Measurements from ENCODE around the gene SRRD. TPM values are rescaled to one million over a fixed set of nuclear protein-coding genes. Genes with fewer than 3 reads are reported as not detected.

SRRD gene
- total and polyA plus RNA-seq, 2 of the 13 experiments (the other 11 are each of a cell fraction or from before 2014, with no cell fraction given) = 22.8 to 36.6 TPM

DNA sequence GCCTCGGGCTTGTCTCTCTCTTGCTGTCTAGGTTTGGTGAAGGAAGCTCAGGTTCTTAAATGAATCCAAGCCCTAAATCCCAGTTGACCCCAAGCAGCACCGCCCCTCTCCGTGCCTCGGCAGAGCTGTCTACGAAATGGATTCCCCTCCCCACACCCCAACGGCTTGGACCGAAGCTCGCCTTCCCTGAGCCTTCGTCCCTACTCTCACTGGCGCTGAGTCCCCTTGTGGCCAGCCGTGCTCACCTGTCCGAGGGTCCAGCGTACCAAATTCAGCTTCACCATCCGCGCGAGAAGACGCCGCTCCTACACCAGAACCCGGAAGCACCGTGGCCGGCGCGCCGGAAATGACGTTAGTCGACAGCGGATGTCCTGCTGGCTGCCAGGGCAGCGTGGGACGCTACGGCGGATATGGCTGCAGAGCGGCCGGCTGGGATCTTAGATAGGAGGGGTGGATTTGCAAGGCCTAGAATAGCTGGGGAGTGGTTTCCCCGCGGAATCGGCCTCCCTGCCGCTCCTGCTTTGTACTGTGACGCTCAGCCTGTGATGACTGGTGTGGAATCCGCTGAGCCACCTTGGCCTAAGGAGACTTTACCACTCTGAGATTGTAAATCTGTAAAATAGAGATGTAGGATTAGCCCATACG is 28.6 kb downstream of the SRRD start, which contains the start of gene TFIP11 (continued):
- TF ChIP-seq, protein P1, sequence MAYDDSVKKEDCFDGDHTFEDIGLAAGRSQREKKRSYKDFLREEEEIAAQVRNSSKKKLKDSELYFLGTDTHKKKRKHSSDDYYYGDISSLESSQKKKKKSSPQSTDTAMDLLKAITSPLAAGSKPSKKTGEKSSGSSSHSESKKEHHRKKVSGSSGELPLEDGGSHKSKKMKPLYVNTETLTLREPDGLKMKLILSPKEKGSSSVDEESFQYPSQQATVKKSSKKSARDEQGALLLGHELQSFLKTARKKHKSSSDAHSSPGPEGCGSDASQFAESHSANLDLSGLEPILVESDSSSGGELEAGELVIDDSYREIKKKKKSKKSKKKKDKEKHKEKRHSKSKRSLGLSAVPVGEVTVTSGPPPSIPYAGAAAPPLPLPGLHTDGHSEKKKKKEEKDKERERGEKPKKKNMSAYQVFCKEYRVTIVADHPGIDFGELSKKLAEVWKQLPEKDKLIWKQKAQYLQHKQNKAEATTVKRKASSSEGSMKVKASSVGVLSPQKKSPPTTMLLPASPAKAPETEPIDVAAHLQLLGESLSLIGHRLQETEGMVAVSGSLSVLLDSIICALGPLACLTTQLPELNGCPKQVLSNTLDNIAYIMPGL (CRISPR knock-in tag; IDR thresholded peaks at IDR 0.05; ENCODE audit: borderline replicate concordance in 1 of 2, low read depth in 1 of 2) = peak; percentile 82
- TF ChIP-seq, protein P2, sequence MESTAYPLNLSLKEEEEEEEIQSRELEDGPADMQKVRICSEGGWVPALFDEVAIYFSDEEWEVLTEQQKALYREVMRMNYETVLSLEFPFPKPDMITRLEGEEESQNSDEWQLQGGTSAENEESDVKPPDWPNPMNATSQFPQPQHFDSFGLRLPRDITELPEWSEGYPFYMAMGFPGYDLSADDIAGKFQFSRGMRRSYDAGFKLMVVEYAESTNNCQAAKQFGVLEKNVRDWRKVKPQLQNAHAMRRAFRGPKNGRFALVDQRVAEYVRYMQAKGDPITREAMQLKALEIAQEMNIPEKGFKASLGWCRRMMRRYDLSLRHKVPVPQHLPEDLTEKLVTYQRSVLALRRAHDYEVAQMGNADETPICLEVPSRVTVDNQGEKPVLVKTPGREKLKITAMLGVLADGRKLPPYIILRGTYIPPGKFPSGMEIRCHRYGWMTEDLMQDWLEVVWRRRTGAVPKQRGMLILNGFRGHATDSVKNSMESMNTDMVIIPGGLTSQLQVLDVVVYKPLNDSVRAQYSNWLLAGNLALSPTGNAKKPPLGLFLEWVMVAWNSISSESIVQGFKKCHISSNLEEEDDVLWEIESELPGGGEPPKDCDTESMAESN (CRISPR knock-in tag; conservative IDR thresholded peaks at IDR 0.05) = peak; percentile 80
- TF ChIP-seq WIZ (CRISPR knock-in tag; IDR thresholded peaks at IDR 0.05) = no peak
- peak; percentile 75 to 84 for TF ChIP-seq POLR2A (IDR thresholded peaks at IDR 0.05; ENCODE audit: insufficient read depth in 1 of 2, low read depth in 2 of 2, low read length in 2 of 2)
- TF ChIP-seq ZFP36 (IDR thresholded peaks at IDR 0.05; ENCODE audit: borderline replicate concordance, low read depth, low read length, partially characterized antibody) = no peak
- TF ChIP-seq MLLT10 (CRISPR knock-in tag; IDR thresholded peaks at IDR 0.05) = no peak
- TF ChIP-seq, protein P3, sequence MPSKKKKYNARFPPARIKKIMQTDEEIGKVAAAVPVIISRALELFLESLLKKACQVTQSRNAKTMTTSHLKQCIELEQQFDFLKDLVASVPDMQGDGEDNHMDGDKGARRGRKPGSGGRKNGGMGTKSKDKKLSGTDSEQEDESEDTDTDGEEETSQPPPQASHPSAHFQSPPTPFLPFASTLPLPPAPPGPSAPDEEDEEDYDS (CRISPR knock-in tag; IDR thresholded peaks at IDR 0.05) = peak; percentile 33; the same call in 1 of the 2 replicates
- TF ChIP-seq REPIN1 (CRISPR knock-in tag; IDR thresholded peaks at IDR 0.05; ENCODE audit: borderline replicate concordance, low read depth) = peak; percentile 85; the same call in 1 of the 2 replicates
- peak; percentile 67; the same call in 1 of the 2 replicates for TF ChIP-seq ZBTB7A (CRISPR knock-in tag; IDR thresholded peaks at IDR 0.05)
- peak; percentile 89 for TF ChIP-seq YY1 (IDR thresholded peaks at IDR 0.05; ENCODE audit: insufficient read depth, insufficient replicate concordance, low read depth, low read length)
- TF ChIP-seq, protein P4, sequence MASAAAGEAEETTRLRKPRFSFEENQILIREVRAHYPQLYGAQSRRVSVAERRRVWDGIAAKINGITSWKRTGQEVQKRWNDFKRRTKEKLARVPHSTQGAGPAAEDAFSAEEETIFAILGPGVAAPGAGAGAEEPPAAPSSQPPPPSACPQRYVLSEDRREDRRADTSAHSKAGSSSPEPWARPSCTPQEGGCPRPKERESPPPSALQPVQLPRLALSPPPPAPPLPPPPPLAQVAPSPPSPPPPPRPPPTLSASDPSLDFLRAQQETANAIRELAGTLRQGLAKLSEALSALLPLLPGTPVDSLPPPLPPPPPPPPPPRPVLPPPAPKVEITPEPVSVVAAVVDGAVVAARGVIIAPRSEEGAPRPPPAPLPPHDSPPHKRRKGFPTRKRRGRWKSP (CRISPR knock-in tag; IDR thresholded peaks at IDR 0.05) = 0 out of 2 replicates have a peak, but pooled peaks have one; percentile 33
- TF ChIP-seq ZBTB20 (CRISPR knock-in tag; IDR thresholded peaks at IDR 0.05; ENCODE audit: borderline replicate concordance, low read depth) = peak; percentile 62; the same call in 1 of the 2 replicates
- TF ChIP-seq ARNT2 (CRISPR knock-in tag; IDR thresholded peaks at IDR 0.05; ENCODE audit: low read depth) = peak; percentile 84; the same call in 1 of the 2 replicates
- 0 out of 2 replicates have a peak, but pooled peaks have one; percentile 13 for TF ChIP-seq ZNF431 (CRISPR knock-in tag; IDR thresholded peaks at IDR 0.05; ENCODE audit: borderline replicate concordance, low read depth)
- TF ChIP-seq, protein P5, sequence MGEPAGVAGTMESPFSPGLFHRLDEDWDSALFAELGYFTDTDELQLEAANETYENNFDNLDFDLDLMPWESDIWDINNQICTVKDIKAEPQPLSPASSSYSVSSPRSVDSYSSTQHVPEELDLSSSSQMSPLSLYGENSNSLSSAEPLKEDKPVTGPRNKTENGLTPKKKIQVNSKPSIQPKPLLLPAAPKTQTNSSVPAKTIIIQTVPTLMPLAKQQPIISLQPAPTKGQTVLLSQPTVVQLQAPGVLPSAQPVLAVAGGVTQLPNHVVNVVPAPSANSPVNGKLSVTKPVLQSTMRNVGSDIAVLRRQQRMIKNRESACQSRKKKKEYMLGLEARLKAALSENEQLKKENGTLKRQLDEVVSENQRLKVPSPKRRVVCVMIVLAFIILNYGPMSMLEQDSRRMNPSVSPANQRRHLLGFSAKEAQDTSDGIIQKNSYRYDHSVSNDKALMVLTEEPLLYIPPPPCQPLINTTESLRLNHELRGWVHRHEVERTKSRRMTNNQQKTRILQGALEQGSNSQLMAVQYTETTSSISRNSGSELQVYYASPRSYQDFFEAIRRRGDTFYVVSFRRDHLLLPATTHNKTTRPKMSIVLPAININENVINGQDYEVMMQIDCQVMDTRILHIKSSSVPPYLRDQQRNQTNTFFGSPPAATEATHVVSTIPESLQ (CRISPR knock-in tag; conservative IDR thresholded peaks at IDR 0.05) = no peak
- TF ChIP-seq KDM5A (IDR thresholded peaks at IDR 0.05; ENCODE audit: borderline replicate concordance, low read length) = peak; percentile 85
- peak; percentile 76; the same call in 1 of the 2 replicates for TF ChIP-seq ZNF124 (CRISPR knock-in tag; IDR thresholded peaks at IDR 0.05)
- TF ChIP-seq NR2C2 (CRISPR knock-in tag; IDR thresholded peaks at IDR 0.05; ENCODE audit: borderline replicate concordance) = peak; percentile 87
- peak; percentile 67 for TF ChIP-seq TEAD3 (CRISPR knock-in tag; optimal IDR thresholded peaks at IDR 0.05; ENCODE audit: borderline replicate concordance)
